Ramos (cell line): ENCODE results near the gene SCD5.

Experiments used
- in situ Hi-C: fragments of 300-500 bp; cut with MboI; formaldehyde crosslinking; loops from one replicate; pipeline ENCODE4 v1.14.3; 2022; ENCODE audit warnings: low sequenced_read_pairs; ENCODE audit not compliant: unreplicated experiment

The SCD5 gene

GRCh38 chr4:82797405-82798111, 1.0 kb downstream of the SCD5 start:
- in situ Hi-C loops: no loop called here

- in situ Hi-C loops: no loop called here
Observed at GRCh38 chr4:82797040-82797404, 1.6 kb downstream of the SCD5 start.

- in situ Hi-C loops: no loop called here
Observed at GRCh38 chr4:82792912-82793649, 5.5 kb downstream of the SCD5 start.

GRCh38 chr4:82791179-82791578, 7.4 kb downstream of the SCD5 start:
- in situ Hi-C loops: no loop called here

GRCh38 chr4:82790060-82790660, 8.4 kb downstream of the SCD5 start:
- in situ Hi-C loops: no loop called here

- in situ Hi-C loops: no loop called here
Observed at GRCh38 chr4:82789025-82789776, 9.4 kb downstream of the SCD5 start.

- in situ Hi-C loops: no loop called here
Observed at GRCh38 chr4:82787342-82787741, 11.3 kb downstream of the SCD5 start.

GRCh38 chr4:82786828-82787227, 11.8 kb downstream of the SCD5 start:
- in situ Hi-C loops: no loop called here

- in situ Hi-C loops: no loop called here
Observed at GRCh38 chr4:82785611-82786400, 12.8 kb downstream of the SCD5 start.

- in situ Hi-C loops: no loop called here
Observed at GRCh38 chr4:82784681-82785610, 13.7 kb downstream of the SCD5 start.

GRCh38 chr4:82782626-82783345, 15.8 kb downstream of the SCD5 start:
- in situ Hi-C loops: no loop called here

GRCh38 chr4:82780752-82781231, 17.8 kb downstream of the SCD5 start:
- in situ Hi-C loops: no loop called here

- in situ Hi-C loops: no loop called here
Observed at GRCh38 chr4:82780170-82780751, 18.3 kb downstream of the SCD5 start.

- in situ Hi-C loops: no loop called here
Observed at GRCh38 chr4:82779032-82779431, 19.6 kb downstream of the SCD5 start.

- in situ Hi-C loops: no loop called here
Observed at GRCh38 chr4:82777857-82778525, 20.6 kb downstream of the SCD5 start.

- in situ Hi-C loops: no loop called here
Observed at GRCh38 chr4:82776925-82777542, 21.6 kb downstream of the SCD5 start.

- in situ Hi-C loops: no loop called here
Observed at GRCh38 chr4:82775243-82775642, 23.4 kb downstream of the SCD5 start.
